ENCODE results near the gene POMGNT1.

POMGNT1 gene

GRCh38 chr1:46175243-46175642 lies 23.0 kb downstream of the POMGNT1 start:
- no peak for TF ChIP-seq MYC (IDR thresholded peaks at IDR 0.05; ENCODE audit: low read depth, low read length)
- TF ChIP-seq POLR2A (IDR thresholded peaks at IDR 0.05; ENCODE audit: extremely low read depth, insufficient read length), result no peak
- no peak for TF ChIP-seq MAX (IDR thresholded peaks at IDR 0.05; ENCODE audit: low read depth, low read length)
- TF ChIP-seq CTCF (IDR thresholded peaks at IDR 0.05; ENCODE audit: low read depth, low read length), result no peak
- DNase-seq (ENCODE audit: low read depth), result no peak
- no peak overlapping the region for H3K4me3 ChIP-seq (ENCODE audit: low read depth, low read length)

GRCh38 chr1:46174448-46175231 lies 23.6 kb downstream of the POMGNT1 start, which contains the start of gene TSPAN1:
Gene TSPAN1, plus strand, starts transcription at chr1:46175087. Its CDS starts 6,021 bp downstream, at chr1:46181108.
- H3K4me3 ChIP-seq (ENCODE audit: low read depth, low read length), result no peak within 1 kb of the TSS
- TF ChIP-seq MYC (IDR thresholded peaks at IDR 0.05; ENCODE audit: low read depth, low read length) (no peak), MAX (IDR thresholded peaks at IDR 0.05; ENCODE audit: low read depth, low read length) (no peak), POLR2A (IDR thresholded peaks at IDR 0.05; ENCODE audit: extremely low read depth, insufficient read length) (no peak), CTCF (IDR thresholded peaks at IDR 0.05; ENCODE audit: low read depth, low read length) (no peak)
- peak; percentile 40 for DNase-seq (ENCODE audit: low read depth)

GRCh38 chr1:46173361-46173856 lies 24.8 kb downstream of the POMGNT1 start:
- TF ChIP-seq MAX (IDR thresholded peaks at IDR 0.05; ENCODE audit: low read depth, low read length), result no peak
- TF ChIP-seq CTCF (IDR thresholded peaks at IDR 0.05; ENCODE audit: low read depth, low read length), result no peak
- TF ChIP-seq MYC (IDR thresholded peaks at IDR 0.05; ENCODE audit: low read depth, low read length), result no peak
- no peak for TF ChIP-seq POLR2A (IDR thresholded peaks at IDR 0.05; ENCODE audit: extremely low read depth, insufficient read length)

GRCh38 chr1:46172321-46172720 lies 25.9 kb downstream of the POMGNT1 start:
- DNase-seq (ENCODE audit: low read depth), result no peak
- TF ChIP-seq POLR2A (IDR thresholded peaks at IDR 0.05; ENCODE audit: extremely low read depth, insufficient read length), result no peak
- no peak for TF ChIP-seq MAX (IDR thresholded peaks at IDR 0.05; ENCODE audit: low read depth, low read length)
- no peak for TF ChIP-seq MYC (IDR thresholded peaks at IDR 0.05; ENCODE audit: low read depth, low read length)
- no peak for TF ChIP-seq CTCF (IDR thresholded peaks at IDR 0.05; ENCODE audit: low read depth, low read length)
- H3K4me3 ChIP-seq (ENCODE audit: low read depth, low read length), result no peak overlapping the region

More at GRCh38 chr1:46173361-46173856, 24.8 kb downstream of the POMGNT1 start:
- DNase-seq (ENCODE audit: low read depth), result peak; percentile 54
- no peak overlapping the region for H3K4me3 ChIP-seq (ENCODE audit: low read depth, low read length)

- TF ChIP-seq MAX (IDR thresholded peaks at IDR 0.05; ENCODE audit: low read depth, low read length) (no peak), POLR2A (IDR thresholded peaks at IDR 0.05; ENCODE audit: extremely low read depth, insufficient read length) (no peak), MYC (IDR thresholded peaks at IDR 0.05; ENCODE audit: low read depth, low read length) (no peak), CTCF (IDR thresholded peaks at IDR 0.05; ENCODE audit: low read depth, low read length) (no peak)
- H3K4me3 ChIP-seq (ENCODE audit: low read depth, low read length), result no peak overlapping the region
- DNase-seq (ENCODE audit: low read depth), result no peak
These were observed 26.4 kb downstream of the POMGNT1 start for GRCh38 chr1:46171871-46172270.
